K562 (cell line): ENCODE data around the gene GPR78. TPM values are rescaled to one million over a fixed set of nuclear protein-coding genes. Genes with fewer than 3 reads are reported as not detected.

Source experiments
- CAMTA2 ChIP-seq: fragments of 250-450 bp; sonication (Bioruptor Pico); conservative IDR thresholded peaks from 2 replicates; pipeline ENCODE4 v1.5.1; 2022
- HMBOX1 ChIP-seq: sonication (generic); IDR thresholded peaks from 2 replicates; pipeline ENCODE4 v1.6.1; 2016
- HMGN3 ChIP-seq: IDR thresholded peaks from 2 replicates; pipeline ENCODE4 v1.6.1; 2011; ENCODE audit warnings: borderline replicate concordance, low read depth, mild to moderate bottlenecking, mixed read lengths, low read length; ENCODE audit not compliant: insufficient read length; ENCODE audit errors: extremely low read depth
- HNRNPUL1 ChIP-seq: fragments of 200-400 bp; formaldehyde crosslinking; IDR thresholded peaks from 2 replicates; pipeline ENCODE4 v1.6.1; 2017; ENCODE audit warnings: low read length
- L3MBTL2 ChIP-seq: fragments of 450-650 bp; IDR thresholded peaks from 2 replicates; pipeline ENCODE4 v1.6.1; 2016; ENCODE audit warnings: mild to moderate bottlenecking, moderate library complexity
- NCOR1 ChIP-seq: fragments of 450-650 bp; IDR thresholded peaks from 2 replicates; pipeline ENCODE4 v1.6.1; 2016; ENCODE audit warnings: mild to moderate bottlenecking, moderate library complexity
- SMAD1 ChIP-seq: fragments of 150-350 bp; IDR thresholded peaks from 2 replicates; pipeline ENCODE4 v1.6.1; 2014; ENCODE audit warnings: low read length, low read depth; ENCODE audit not compliant: partially characterized antibody
- SMAD2 ChIP-seq: fragments of 150-350 bp; IDR thresholded peaks from 2 replicates; pipeline ENCODE4 v1.6.1; 2014; ENCODE audit warnings: low read depth, mild to moderate bottlenecking, low read length
- TAF9B ChIP-seq: fragments of 450-650 bp; IDR thresholded peaks from 2 replicates; pipeline ENCODE4 v1.6.1; 2018; ENCODE audit warnings: mild to moderate bottlenecking; ENCODE audit not compliant: partially characterized antibody
- ZBTB26 ChIP-seq: fragments of 450-650 bp; formaldehyde crosslinking; IDR thresholded peaks from 2 replicates; pipeline ENCODE4 v1.4.0; 2022; ENCODE audit warnings: missing genetic modification characterization
- ZNF408 ChIP-seq: fragments of 250-450 bp; sonication (Bioruptor Pico); IDR thresholded peaks from 2 replicates; pipeline ENCODE4 v1.4.0; 2020; ENCODE audit warnings: low read depth, mild to moderate bottlenecking, moderate library complexity
- ZNF444 ChIP-seq: fragments of 250-450 bp; sonication (Bioruptor Pico); IDR thresholded peaks from 2 replicates; pipeline ENCODE4 v1.4.0; 2020; ENCODE audit warnings: mild to moderate bottlenecking, moderate library complexity
- ZNF586 ChIP-seq: fragments of 450-650 bp; formaldehyde crosslinking; conservative IDR thresholded peaks from 2 replicates; pipeline ENCODE4 v1.4.0; 2020; ENCODE audit warnings: mild to moderate bottlenecking, moderate library complexity
- ZNF592 ChIP-seq: fragments of 450-650 bp; IDR thresholded peaks from 2 replicates; pipeline ENCODE4 v1.6.1; 2017; ENCODE audit warnings: antibody characterized with exemption, mild to moderate bottlenecking
- ZNF639 ChIP-seq, 2 experiments: fragments of 200-800 bp in 1 of 2; sonication (Bioruptor generic) in 1 of 2; sonication (generic) in 1 of 2; formaldehyde crosslinking in 1 of 2; IDR thresholded peaks in 1 of 2; conservative IDR thresholded peaks in 1 of 2; 2 replicates each; pipeline versions ENCODE4 v1.5.0 to v1.6.1; 2016 to 2020; ENCODE audit warnings: missing compliant biosample characterization in 1 of 2, missing genetic modification characterization in 1 of 2, missing genetic modification reagents in 1 of 2
- ZNF830 ChIP-seq: fragments of 250-450 bp; sonication (Bioruptor Pico); IDR thresholded peaks from 2 replicates; pipeline ENCODE4 v1.5.0; 2021; ENCODE audit warnings: mild to moderate bottlenecking
- polyA plus RNA-seq, 8 experiments: library from polyadenylated mRNA; depleted of rRNA in 4 of 8; stranded (reverse) in 5 of 8; unstranded in 3 of 8; fragments of >200 nt; fragmentation: Nextera tagmentation in 2 of 8; fragmentation: Illumina TruSeq in 1 of 8; extraction: Ambion mirVana in 2 of 8; extraction: Trizol in 1 of 8; gene quantifications; 2 replicates each; pipeline versions ENCODE4 v1.2.1 to v1.2.3, GENCODE V29; 2011 to 2014; ENCODE audit warnings: inconsistent platforms in 1 of 8, missing spikeins in 1 of 8
- total RNA-seq, 7 experiments: library from RNA; depleted of rRNA in 6 of 7; stranded (reverse); fragments of >200 nt in 6 of 7; fragmentation: Illumina TruSeq in 2 of 7; extraction: Trizol in 2 of 7; gene quantifications; 2 replicates each; pipeline versions ENCODE4 v1.2.1 to v1.2.3, GENCODE V29; 2011 to 2021; ENCODE audit warnings: low replicate concordance in 1 of 7
- TF ChIP-seq, protein P1 (sequence below): fragments of 250-450 bp; sonication (Bioruptor Pico); IDR thresholded peaks from 2 replicates; pipeline ENCODE4 v1.4.0; 2020; ENCODE audit warnings: mild to moderate bottlenecking, moderate library complexity

GPR78 gene
- total and polyA plus RNA-seq, 9 of the 15 experiments (the other 6 are each of a cell fraction or from before 2014, with no cell fraction given) = 0.04 to 0.13 (median 0.07) TPM; not detected in 4

DNA sequence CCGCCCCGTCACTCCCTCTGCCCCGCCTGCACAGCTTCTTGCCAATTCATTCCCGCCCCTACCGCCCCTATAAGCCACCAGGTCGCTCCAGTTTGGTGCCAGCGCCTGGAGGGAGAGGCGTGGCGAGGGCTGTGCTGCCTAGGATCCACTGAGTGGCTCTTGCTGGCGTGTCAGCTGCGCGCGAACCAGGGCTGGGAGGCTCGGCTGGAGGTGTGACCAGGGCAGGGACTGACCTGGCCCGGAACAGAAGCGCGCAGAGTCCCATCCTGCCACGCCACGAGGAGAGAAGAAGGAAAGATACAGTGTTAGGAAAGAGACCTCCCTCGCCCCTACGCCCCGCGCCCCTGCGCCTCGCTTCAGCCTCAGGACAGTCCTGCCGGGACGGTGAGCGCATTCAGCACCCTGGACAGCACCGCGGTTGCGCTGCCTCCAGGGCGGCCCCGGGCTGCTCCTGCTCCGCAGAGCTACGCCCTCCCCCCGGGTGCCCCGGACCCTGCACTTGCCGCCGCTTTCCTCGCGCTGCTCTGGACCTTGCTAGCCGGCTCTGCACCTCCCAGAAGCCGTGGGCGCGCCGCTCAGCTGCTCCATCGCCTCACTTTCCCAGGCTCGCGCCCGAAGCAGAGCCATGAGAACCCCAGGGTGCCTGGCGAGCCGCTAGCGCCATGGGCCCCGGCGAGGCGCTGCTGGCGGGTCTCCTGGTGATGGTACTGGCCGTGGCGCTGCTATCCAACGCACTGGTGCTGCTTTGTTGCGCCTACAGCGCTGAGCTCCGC is at the start of gene GPR78 (continued):
- TF ChIP-seq ZNF408 (CRISPR knock-in tag) (no peak), NCOR1 (no peak), HNRNPUL1 (no peak), ZNF639 (CRISPR knock-in tag; conservative IDR thresholded peaks at IDR 0.05 in 1 of 2, IDR thresholded peaks at IDR 0.05 in 1 of 2) (0 out of 4 replicates have a peak, but pooled peaks of 1 of the 2 experiments have one; percentile 75), L3MBTL2 (no peak), CAMTA2 (no peak), ZBTB26 (no peak), HMBOX1 (no peak), ZNF444 (no peak), SMAD1 (no peak), HMGN3 (peak; percentile 22), SMAD2 (no peak), ZNF586 (no peak), TAF9B (no peak), ZNF592 (no peak), ZNF830 (CRISPR knock-in tag) (no peak)
- TF ChIP-seq, protein P1, sequence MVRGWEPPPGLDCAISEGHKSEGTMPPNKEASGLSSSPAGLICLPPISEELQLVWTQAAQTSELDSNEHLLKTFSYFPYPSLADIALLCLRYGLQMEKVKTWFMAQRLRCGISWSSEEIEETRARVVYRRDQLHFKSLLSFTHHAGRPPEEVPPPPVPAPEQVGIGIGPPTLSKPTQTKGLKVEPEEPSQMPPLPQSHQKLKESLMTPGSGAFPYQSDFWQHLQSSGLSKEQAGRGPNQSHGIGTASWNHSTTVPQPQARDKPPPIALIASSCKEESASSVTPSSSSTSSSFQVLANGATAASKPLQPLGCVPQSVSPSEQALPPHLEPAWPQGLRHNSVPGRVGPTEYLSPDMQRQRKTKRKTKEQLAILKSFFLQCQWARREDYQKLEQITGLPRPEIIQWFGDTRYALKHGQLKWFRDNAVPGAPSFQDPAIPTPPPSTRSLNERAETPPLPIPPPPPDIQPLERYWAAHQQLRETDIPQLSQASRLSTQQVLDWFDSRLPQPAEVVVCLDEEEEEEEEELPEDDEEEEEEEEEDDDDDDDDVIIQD (CRISPR knock-in tag) = no peak
